DMS79 (cell line): ENCODE results near the gene ZXDC.

ENCODE experiments used
- DNase-seq: peaks from one replicate; lab custom pipeline; 2025; lab: John Stamatoyannopoulos, UW

ZXDC gene

GRCh38 chr3:126510308-126510910 is 34.7 kb upstream of the ZXDC start:
- no peak for DNase-seq

- DNase-seq = no peak
Measured at GRCh38 chr3:126509597-126510307, 34.1 kb upstream of the ZXDC start.

GRCh38 chr3:126508564-126508964 is 32.9 kb upstream of the ZXDC start:
- DNase-seq = no peak

GRCh38 chr3:126507886-126508285 is 32.2 kb upstream of the ZXDC start:
- DNase-seq = no peak

- no peak for DNase-seq
Measured at GRCh38 chr3:126503701-126504100, 28.0 kb upstream of the ZXDC start.

- no peak for DNase-seq
Measured at GRCh38 chr3:126502656-126503055, 27.0 kb upstream of the ZXDC start.

- no peak for DNase-seq
Measured at GRCh38 chr3:126501736-126502135, 26.0 kb upstream of the ZXDC start.

GRCh38 chr3:126501054-126501453 is 25.4 kb upstream of the ZXDC start:
- DNase-seq = no peak

GRCh38 chr3:126500016-126500415 is 24.3 kb upstream of the ZXDC start:
- DNase-seq = no peak

- no peak for DNase-seq
Measured at GRCh38 chr3:126499401-126499800, 23.7 kb upstream of the ZXDC start.

GRCh38 chr3:126498929-126499328 is 23.2 kb upstream of the ZXDC start:
- DNase-seq = no peak

GRCh38 chr3:126498461-126498860 is 22.8 kb upstream of the ZXDC start:
- DNase-seq = no peak

GRCh38 chr3:126497956-126498355 is 22.3 kb upstream of the ZXDC start:
- DNase-seq = no peak

GRCh38 chr3:126496894-126497850 is 21.5 kb upstream of the ZXDC start:
- no peak for DNase-seq

GRCh38 chr3:126495786-126496185 is 20.1 kb upstream of the ZXDC start:
- DNase-seq = no peak

GRCh38 chr3:126494970-126495230 is 19.2 kb upstream of the ZXDC start:
- DNase-seq = no peak

- DNase-seq = no peak
Measured at GRCh38 chr3:126494204-126494969, 18.7 kb upstream of the ZXDC start.

GRCh38 chr3:126493739-126494138 is 18.0 kb upstream of the ZXDC start:
- DNase-seq = no peak

GRCh38 chr3:126493051-126493450 is 17.4 kb upstream of the ZXDC start:
- no peak for DNase-seq

GRCh38 chr3:126491221-126492013 is 15.7 kb upstream of the ZXDC start:
- DNase-seq = no peak

- DNase-seq = no peak
Measured at GRCh38 chr3:126490619-126491018, 14.9 kb upstream of the ZXDC start.
